ENCODE measurements around the gene AKAP6. TPM values are rescaled to one million over a fixed set of nuclear protein-coding genes. Genes with fewer than 3 reads are reported as not detected.
A peak's percentile ranks its signal among the peaks of the same experiment; 100 is the strongest.
"Not testable (repeated sequence)": the region's sequence is repeated elsewhere in the genome, so short reads cannot be mapped to it uniquely, and the experiment has no call there.

Gene AKAP6
- total RNA-seq, 1 donor from 2014 or later: 6.4 TPM

- ATAC-seq: no peak
- no peak for DNase-seq (ENCODE audit: low spot score)
- intact Hi-C loops (cut with DNase I): no loop called here
These were observed 457.8 kb downstream of the AKAP6 start for GRCh38 chr14:32786886-32787285.

GRCh38 chr14:32793033-32793432 lies 463.9 kb downstream of the AKAP6 start:
- ATAC-seq; DNase-seq (ENCODE audit: low spot score); intact Hi-C loops (cut with DNase I): not testable (repeated sequence)

GRCh38 chr14:32800320-32800719 lies 471.2 kb downstream of the AKAP6 start:
- ATAC-seq: no peak
- intact Hi-C loops (cut with DNase I): no loop called here
- no peak for DNase-seq (ENCODE audit: low spot score)

- intact Hi-C loops (cut with DNase I): no loop called here
- no peak for DNase-seq (ENCODE audit: low spot score)
- no peak for ATAC-seq
These were observed 473.2 kb downstream of the AKAP6 start for GRCh38 chr14:32802295-32802694.

GRCh38 chr14:32805979-32806378 lies 476.9 kb downstream of the AKAP6 start:
- ATAC-seq: no peak
- no peak for DNase-seq (ENCODE audit: low spot score)
- intact Hi-C loops (cut with DNase I): no loop called here

- DNase-seq (ENCODE audit: low spot score) (no peak), ATAC-seq (peak; percentile 71)
- intact Hi-C loops (cut with DNase I): no loop called here
These were observed 479.5 kb downstream of the AKAP6 start for GRCh38 chr14:32808644-32809043.

GRCh38 chr14:32809255-32809654 lies 480.2 kb downstream of the AKAP6 start:
- ATAC-seq (no peak), DNase-seq (ENCODE audit: low spot score) (no peak)
- intact Hi-C loops (cut with DNase I): no loop called here

- intact Hi-C loops (cut with DNase I): no loop called here
- no peak for ATAC-seq
- no peak for DNase-seq (ENCODE audit: low spot score)
These were observed 484.3 kb downstream of the AKAP6 start for GRCh38 chr14:32813401-32813800.

GRCh38 chr14:32814721-32815120 lies 485.6 kb downstream of the AKAP6 start:
- ATAC-seq (no peak), DNase-seq (ENCODE audit: low spot score) (no peak)
- intact Hi-C loops (cut with DNase I): no loop called here

GRCh38 chr14:32816588-32816987 lies 487.5 kb downstream of the AKAP6 start:
- ATAC-seq (no peak), DNase-seq (ENCODE audit: low spot score) (no peak)
- intact Hi-C loops (cut with DNase I): no loop called here

GRCh38 chr14:32817780-32818179 lies 488.7 kb downstream of the AKAP6 start:
- DNase-seq (ENCODE audit: low spot score): no peak
- intact Hi-C loops (cut with DNase I): no loop called here
- no peak for ATAC-seq

- DNase-seq (ENCODE audit: low spot score): no peak
- ATAC-seq: no peak
- intact Hi-C loops (cut with DNase I): no loop called here
These were observed 489.5 kb downstream of the AKAP6 start for GRCh38 chr14:32818581-32818980.

- DNase-seq (ENCODE audit: low spot score) (no peak), ATAC-seq (no peak)
- intact Hi-C loops (cut with DNase I): loop anchor here (10.0 kb wide), 1 partner anchor 245 kb away; no protein-coding TSS in a partner anchor
These were observed 491.1 kb downstream of the AKAP6 start for GRCh38 chr14:32820181-32820580.

- intact Hi-C loops (cut with DNase I): loop anchor here (10.0 kb wide), 1 partner anchor 246 kb away; no protein-coding TSS in a partner anchor
- ATAC-seq (no peak), DNase-seq (ENCODE audit: low spot score) (no peak)
These were observed 491.6 kb downstream of the AKAP6 start for GRCh38 chr14:32820682-32821081.

GRCh38 chr14:32821964-32822653 lies 493.0 kb downstream of the AKAP6 start:
- no peak for DNase-seq (ENCODE audit: low spot score)
- ATAC-seq: no peak
- intact Hi-C loops (cut with DNase I): loop anchor here (10.0 kb wide), 1 partner anchor 247 kb away; no protein-coding TSS in a partner anchor

GRCh38 chr14:32823706-32824105 lies 494.6 kb downstream of the AKAP6 start:
- DNase-seq (ENCODE audit: low spot score) (no peak), ATAC-seq (no peak)
- intact Hi-C loops (cut with DNase I): loop anchor here (10.0 kb wide), 1 partner anchor 249 kb away; no protein-coding TSS in a partner anchor

GRCh38 chr14:32824195-32824594 lies 495.1 kb downstream of the AKAP6 start:
- ATAC-seq: no peak
- intact Hi-C loops (cut with DNase I): loop anchor here (10.0 kb wide), 1 partner anchor 249 kb away; no protein-coding TSS in a partner anchor

GRCh38 chr14:32825058-32825457 lies 496.0 kb downstream of the AKAP6 start:
- intact Hi-C loops (cut with DNase I): loop anchor here (10.0 kb wide), 1 partner anchor 250 kb away; no protein-coding TSS in a partner anchor
- DNase-seq (ENCODE audit: low spot score) (no peak), ATAC-seq (no peak)

More at GRCh38 chr14:32824195-32824594, 495.1 kb downstream of the AKAP6 start:
- no peak for DNase-seq (ENCODE audit: low spot score)

- intact Hi-C loops (cut with DNase I): loop anchor here (10.0 kb wide), 1 partner anchor 252 kb away; no protein-coding TSS in a partner anchor
- ATAC-seq (peak; percentile 70), DNase-seq (ENCODE audit: low spot score) (no peak)
These were observed 497.4 kb downstream of the AKAP6 start for GRCh38 chr14:32826404-32827082.

- ATAC-seq (no peak), DNase-seq (ENCODE audit: low spot score) (no peak)
- intact Hi-C loops (cut with DNase I): loop anchor here (10.0 kb wide), 1 partner anchor 253 kb away; no protein-coding TSS in a partner anchor
These were observed 498.4 kb downstream of the AKAP6 start for GRCh38 chr14:32827514-32827913.
